Tibial nerve (tissue), 4 donors: Measurements from ENCODE around the gene CTTNBP2NL. TPM values are rescaled to one million over a fixed set of nuclear protein-coding genes. Genes with fewer than 3 reads are reported as not detected.

ENCODE experiments used
- DNase-seq, 2 donors: peaks; one replicate each; pipeline ENCODE4 v3.0.0-alpha.2; 2019; ENCODE audit warnings: low spot score in 2 of 2
- H3K27ac ChIP-seq, 4 donors: fragments of 200-600 bp; sonication (generic) in 3 of 4; one replicate each; pipeline ENCODE4 v1.5.1; 2017 to 2019; ENCODE audit warnings: mild to moderate bottlenecking in 1 of 4
- H3K27me3 ChIP-seq, 2 donors: fragments of 200-600 bp; sonication (generic) in 1 of 2; one replicate each; pipeline versions ENCODE4 v1.5.1 to v1.6.0; 2017 to 2019
- H3K36me3 ChIP-seq, 3 donors: fragments of 200-600 bp; sonication (generic); one replicate each; pipeline ENCODE4 v1.5.1; 2018 to 2019
- H3K4me1 ChIP-seq, 4 donors: fragments of 200-600 bp; sonication (generic) in 3 of 4; one replicate each; pipeline ENCODE4 v1.5.1; 2017 to 2019
- H3K4me3 ChIP-seq, 4 donors: fragments of 200-600 bp; sonication (generic) in 3 of 4; one replicate each; pipeline ENCODE4 v1.5.1; 2017 to 2019; ENCODE audit warnings: mild to moderate bottlenecking in 1 of 4, moderate library complexity in 1 of 4
- H3K9me3 ChIP-seq, 4 donors: fragments of 200-600 bp; sonication (generic) in 3 of 4; one replicate each; pipeline ENCODE4 v1.5.1; 2017 to 2019
- EP300 ChIP-seq, 2 donors: sonication (generic); formaldehyde crosslinking; IDR thresholded peaks; one replicate each; pipeline ENCODE4 v1.6.1; 2017; ENCODE audit warnings: antibody characterized with exemption in 2 of 2, mild to moderate bottlenecking in 1 of 2
- POLR2A ChIP-seq, 2 donors: fragments of 450-650 bp; IDR thresholded peaks; one replicate each; pipeline ENCODE4 v1.6.1; 2017; ENCODE audit warnings: antibody characterized with exemption in 2 of 2, mild to moderate bottlenecking in 2 of 2, moderate library complexity in 2 of 2
- WGBS, 2 donors: methylation state at CpG; one replicate each; pipeline ENCODE4 v1.1.5; 2018; 5-methylcytosine and 5-hydroxymethylcytosine counted together
- total RNA-seq, 4 donors: library from RNA; depleted of rRNA; stranded (reverse); fragments of >200 nt; gene quantifications; one replicate each; pipeline ENCODE4 v1.1.0, GENCODE V29; 2016
- TF ChIP-seq, protein P1 (sequence below), 5 experiments: fragments of 200-600 bp in 3 of 5; fragments of 450-650 bp in 2 of 5; sonication (generic) in 3 of 5; IDR thresholded peaks; one replicate each; pipeline ENCODE4 v1.5.1; 2016 to 2019; ENCODE audit warnings: antibody characterized with exemption in 5 of 5, mild to moderate bottlenecking in 3 of 5, moderate library complexity in 2 of 5

The CTTNBP2NL gene
- total RNA-seq, 4 donors from 2014 or later, result 18.8 to 28.0 (median 20.8) TPM

DNA sequence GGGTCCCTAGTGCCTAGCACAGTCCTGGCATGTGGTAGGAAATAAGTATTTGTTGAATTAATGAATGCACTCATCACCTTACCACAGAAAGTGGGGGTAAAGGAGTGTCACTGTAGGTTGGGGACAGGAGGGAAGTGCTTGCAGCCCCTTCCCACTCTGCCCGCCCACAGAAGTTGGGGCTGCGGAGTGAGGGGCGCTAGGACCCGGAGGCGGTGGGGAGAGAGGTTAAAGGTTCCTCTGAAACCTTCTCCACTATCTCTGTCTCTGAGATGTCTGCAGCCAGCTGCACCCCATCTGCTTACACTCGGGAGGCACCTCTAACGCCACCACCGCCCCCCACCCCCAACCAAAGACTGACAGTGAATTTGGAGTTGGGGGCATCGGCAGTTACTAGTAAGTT is 111.3 kb downstream of the CTTNBP2NL start:
- no peak for DNase-seq
- no peak overlapping the region for H3K4me3 ChIP-seq
- H3K36me3 ChIP-seq, result no peaks in the 10 kb centered on the region
- no peak overlapping the region for H3K27ac ChIP-seq
- no peaks in the 10 kb centered on the region for H3K9me3 ChIP-seq
- H3K27me3 ChIP-seq, result peaks cover 0 to 56% of the 10 kb centered on the region in 2 donors
- TF ChIP-seq, protein P1, sequence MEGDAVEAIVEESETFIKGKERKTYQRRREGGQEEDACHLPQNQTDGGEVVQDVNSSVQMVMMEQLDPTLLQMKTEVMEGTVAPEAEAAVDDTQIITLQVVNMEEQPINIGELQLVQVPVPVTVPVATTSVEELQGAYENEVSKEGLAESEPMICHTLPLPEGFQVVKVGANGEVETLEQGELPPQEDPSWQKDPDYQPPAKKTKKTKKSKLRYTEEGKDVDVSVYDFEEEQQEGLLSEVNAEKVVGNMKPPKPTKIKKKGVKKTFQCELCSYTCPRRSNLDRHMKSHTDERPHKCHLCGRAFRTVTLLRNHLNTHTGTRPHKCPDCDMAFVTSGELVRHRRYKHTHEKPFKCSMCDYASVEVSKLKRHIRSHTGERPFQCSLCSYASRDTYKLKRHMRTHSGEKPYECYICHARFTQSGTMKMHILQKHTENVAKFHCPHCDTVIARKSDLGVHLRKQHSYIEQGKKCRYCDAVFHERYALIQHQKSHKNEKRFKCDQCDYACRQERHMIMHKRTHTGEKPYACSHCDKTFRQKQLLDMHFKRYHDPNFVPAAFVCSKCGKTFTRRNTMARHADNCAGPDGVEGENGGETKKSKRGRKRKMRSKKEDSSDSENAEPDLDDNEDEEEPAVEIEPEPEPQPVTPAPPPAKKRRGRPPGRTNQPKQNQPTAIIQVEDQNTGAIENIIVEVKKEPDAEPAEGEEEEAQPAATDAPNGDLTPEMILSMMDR (IDR thresholded peaks at IDR 0.05), result no peak
- TF ChIP-seq POLR2A (IDR thresholded peaks at IDR 0.05), result no peak
- TF ChIP-seq EP300 (IDR thresholded peaks at IDR 0.05), result no peak
- 74 to 76% methylated on average over 9 of the region's 9 CpGs for WGBS, 2 donors
- H3K4me1 ChIP-seq, result peaks cover 0 to 46% (median 17%) of the 10 kb centered on the region in 4 donors

- H3K4me1 ChIP-seq, result peaks cover 0 to 40% (median 13%) of the 10 kb centered on the region in 4 donors
- 2% methylated on average over 13 to 15 of the region's 15 CpGs for WGBS, 2 donors
- H3K27ac ChIP-seq, result peak overlapping the region in 1 of 4 donors; percentile 73
- no peaks in the 10 kb centered on the region for H3K36me3 ChIP-seq
- peaks cover 0 to 51% of the 10 kb centered on the region in 2 donors for H3K27me3 ChIP-seq
- TF ChIP-seq, protein P1 (IDR thresholded peaks at IDR 0.05), result no peak
- TF ChIP-seq EP300 (IDR thresholded peaks at IDR 0.05) (no peak), POLR2A (IDR thresholded peaks at IDR 0.05) (no peak)
- H3K4me3 ChIP-seq, result peak overlapping the region; percentile 44 to 70 (median 52)
- DNase-seq, result no peak
- H3K9me3 ChIP-seq, result no peaks in the 10 kb centered on the region
These were observed 111.9 kb downstream of the CTTNBP2NL start for GRCh38 chr1:112507921-112508277.

GRCh38 chr1:112508278-112509004 is 112.4 kb downstream of the CTTNBP2NL start, which contains the start of gene WNT2B:
WNT2B (plus strand) TSS chr1:112508965; CDS start chr1:112509263, 298 bp downstream.
- TF ChIP-seq, protein P1 (IDR thresholded peaks at IDR 0.05), result no peak
- TF ChIP-seq POLR2A (IDR thresholded peaks at IDR 0.05) (no peak), EP300 (IDR thresholded peaks at IDR 0.05) (no peak)
- WGBS, 2 donors, result 0% methylated on average over 43 to 46 of the region's 69 CpGs
- Histone ChIP-seq H3K4me1 (peaks cover 0 to 39% (median 11%) of the 10 kb centered on the region in 4 donors), H3K27ac (peak within 1 kb of the TSS in 3 of 4 donors; percentile 29 to 73 (median 34)), H3K9me3 (no peaks in the 10 kb centered on the region), H3K36me3 (no peaks in the 10 kb centered on the region), H3K4me3 (peak within 1 kb of the TSS; percentile 44 to 70 (median 52)), H3K27me3 (peaks cover 0 to 46% of the 10 kb centered on the region in 2 donors)
- no peak for DNase-seq

GRCh38 chr1:112509005-112509659 is 113.1 kb downstream of the CTTNBP2NL start:
- TF ChIP-seq, protein P1 (IDR thresholded peaks at IDR 0.05), result no peak
- no peak for TF ChIP-seq EP300 (IDR thresholded peaks at IDR 0.05)
- H3K36me3 ChIP-seq, result no peaks in the 10 kb centered on the region
- H3K27ac ChIP-seq, result peak overlapping the region in 3 of 4 donors; percentile 29 to 73 (median 34)
- H3K9me3 ChIP-seq, result no peaks in the 10 kb centered on the region
- peak overlapping the region; percentile 44 to 70 (median 52) for H3K4me3 ChIP-seq
- WGBS, 2 donors, result 17 to 32% methylated on average over 26 to 49 of the region's 66 CpGs
- no peak for DNase-seq
- peaks cover 0 to 36% (median 10%) of the 10 kb centered on the region in 4 donors for H3K4me1 ChIP-seq
- H3K27me3 ChIP-seq, result peaks cover 0 to 41% of the 10 kb centered on the region in 2 donors
